Upper lobe of left lung (tissue), 6 donors: ENCODE results near the gene PRLH. TPM values are rescaled to one million over a fixed set of nuclear protein-coding genes. Genes with fewer than 3 reads are reported as not detected.

Source experiments
- ATAC-seq, 2 donors: fragments of 200-7000 bp; cut with Tn5 transposase; one replicate each; pipeline ENCODE4 v1.9.1; 2022; ENCODE audit warnings: mild to moderate bottlenecking in 2 of 2, moderate library complexity in 2 of 2; ENCODE audit not compliant: low FRiP score in 2 of 2
- DNase-seq, 2 donors: peaks; one replicate each; pipeline ENCODE4 v3.0.0-alpha.2; 2019 to 2020
- H3K27ac ChIP-seq, 4 donors: fragments of 200-600 bp; sonication (generic); one replicate each; pipeline ENCODE4 v1.5.1; 2016 to 2019
- H3K27me3 ChIP-seq, 4 donors: fragments of 200-600 bp; sonication (generic); one replicate each; pipeline ENCODE4 v1.5.1; 2017 to 2019
- H3K36me3 ChIP-seq, 4 donors: fragments of 200-600 bp; sonication (generic); one replicate each; pipeline ENCODE4 v1.5.1; 2016 to 2019
- H3K4me1 ChIP-seq, 4 donors: fragments of 200-600 bp; sonication (generic); one replicate each; pipeline ENCODE4 v1.5.1; 2018 to 2019
- H3K4me3 ChIP-seq, 4 donors: fragments of 200-600 bp; sonication (generic); one replicate each; pipeline ENCODE4 v1.5.1; 2017 to 2019; ENCODE audit warnings: mild to moderate bottlenecking in 2 of 4, moderate library complexity in 1 of 4
- H3K9me3 ChIP-seq, 4 donors: fragments of 200-600 bp; sonication (generic); one replicate each; pipeline ENCODE4 v1.5.1; 2018 to 2019
- CTCF ChIP-seq, 6 experiments: fragments of 450-650 bp in 4 of 6; fragments of 200-600 bp in 2 of 6; sonication (generic) in 2 of 6; IDR thresholded peaks; one replicate each; pipeline ENCODE4 v1.5.1; 2016 to 2019; ENCODE audit warnings: antibody characterized with exemption in 6 of 6
- EP300 ChIP-seq, 4 donors: sonication (generic); formaldehyde crosslinking; IDR thresholded peaks; one replicate each; pipeline ENCODE4 v1.5.1; 2017; ENCODE audit warnings: antibody characterized with exemption in 4 of 4, control low read depth in 2 of 4
- POLR2A ChIP-seq, 4 donors: fragments of 450-650 bp; IDR thresholded peaks; one replicate each; pipeline ENCODE4 v1.5.1; 2016 to 2017; ENCODE audit warnings: antibody characterized with exemption in 4 of 4, mild to moderate bottlenecking in 2 of 4
- POLR2AphosphoS5 ChIP-seq, 2 donors: sonication (generic); formaldehyde crosslinking; IDR thresholded peaks; one replicate each; pipeline ENCODE4 v1.5.1; 2017; ENCODE audit warnings: antibody characterized with exemption in 2 of 2
- WGBS, 2 donors: methylation state at CpG; one replicate each; pipeline ENCODE4 v1.1.5; 2017 to 2018; 5-methylcytosine and 5-hydroxymethylcytosine counted together
- total RNA-seq, 6 donors: library from RNA; depleted of rRNA in 4 of 6; stranded (reverse); fragments of >200 nt in 4 of 6; gene quantifications; one replicate each; pipeline versions ENCODE4 v1.1.0 to v1.2.1, GENCODE V29; 2016 to 2021
- donor health status: DM: no; HTN: no; CAD: no; lungs with moderate emphysema.
- donor health status: DM: no; HTN: yes; CAD: no; lungs with severe emphysema.

PRLH gene
- total RNA-seq, 6 donors from 2014 or later = not detected

DNA sequence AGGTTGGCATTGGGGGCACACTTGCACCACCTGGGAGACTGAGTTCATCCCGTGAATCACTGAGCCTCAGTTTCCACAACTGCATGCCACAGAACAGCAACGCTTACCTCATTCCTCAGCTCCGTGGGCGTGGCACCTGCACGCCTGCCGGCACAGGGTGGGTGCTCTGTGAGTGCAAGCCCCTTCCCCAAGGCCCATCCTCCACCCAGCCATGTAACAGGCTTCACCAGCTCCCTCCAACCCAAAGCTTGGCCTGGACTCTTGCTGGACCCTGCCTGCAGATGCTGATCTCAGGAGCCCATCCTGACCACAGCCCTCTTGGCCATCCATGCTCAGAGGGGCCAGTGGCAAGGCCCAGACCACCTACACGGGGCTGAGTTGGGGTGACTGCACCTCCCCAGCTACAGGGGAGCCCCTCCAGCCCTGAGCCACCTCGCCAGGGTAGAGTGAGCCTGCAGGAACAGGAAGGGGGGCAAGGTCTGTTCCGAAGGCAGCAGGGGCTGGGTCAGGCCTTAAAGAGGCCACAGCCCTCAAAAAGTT lies 1.8 kb downstream of the PRLH start:
- Histone ChIP-seq H3K27me3 (no peaks in the 10 kb centered on the region), H3K4me3 (no peak overlapping the region), H3K27ac (no peak overlapping the region), H3K9me3 (no peaks in the 10 kb centered on the region), H3K36me3 (no peaks in the 10 kb centered on the region), H3K4me1 (peaks cover 3 to 10% (median 7%) of the 10 kb centered on the region in 4 donors)
- no peak for ATAC-seq
- 73 to 86% methylated on average over 2 to 6 of the region's 9 CpGs for WGBS, 2 donors
- no peak for DNase-seq
- no peak for TF ChIP-seq EP300 (IDR thresholded peaks at IDR 0.05)
- no peak for TF ChIP-seq CTCF (IDR thresholded peaks at IDR 0.05)
- no peak for TF ChIP-seq POLR2A (IDR thresholded peaks at IDR 0.05)
- TF ChIP-seq POLR2AphosphoS5 (IDR thresholded peaks at IDR 0.05) = no peak

GRCh38 chr2:237569041-237569440 lies 2.7 kb downstream of the PRLH start:
- WGBS, 2 donors = 89% methylated on average over 5 of the region's 5 CpGs
- TF ChIP-seq CTCF (IDR thresholded peaks at IDR 0.05) = no peak
- TF ChIP-seq EP300 (IDR thresholded peaks at IDR 0.05) = no peak
- TF ChIP-seq POLR2A (IDR thresholded peaks at IDR 0.05) = no peak
- TF ChIP-seq POLR2AphosphoS5 (IDR thresholded peaks at IDR 0.05) = no peak
- Histone ChIP-seq H3K27me3 (no peaks in the 10 kb centered on the region), H3K9me3 (no peaks in the 10 kb centered on the region), H3K4me1 (peaks cover 3 to 10% (median 7%) of the 10 kb centered on the region in 4 donors), H3K36me3 (no peaks in the 10 kb centered on the region), H3K27ac (no peak overlapping the region), H3K4me3 (no peak overlapping the region)
- DNase-seq (no peak), ATAC-seq (no peak)

GRCh38 chr2:237569896-237570295 lies 3.5 kb downstream of the PRLH start:
- no peak overlapping the region for H3K4me3 ChIP-seq
- H3K9me3 ChIP-seq = no peaks in the 10 kb centered on the region
- TF ChIP-seq CTCF (IDR thresholded peaks at IDR 0.05) (no peak), POLR2AphosphoS5 (IDR thresholded peaks at IDR 0.05) (no peak), POLR2A (IDR thresholded peaks at IDR 0.05) (no peak), EP300 (IDR thresholded peaks at IDR 0.05) (no peak)
- DNase-seq (no peak), ATAC-seq (no peak)
- H3K36me3 ChIP-seq = no peaks in the 10 kb centered on the region
- peaks cover 5 to 14% (median 8%) of the 10 kb centered on the region in 4 donors for H3K4me1 ChIP-seq
- no peaks in the 10 kb centered on the region for H3K27me3 ChIP-seq
- 96 to 100% methylated on average over 3 of the region's 3 CpGs for whole genome bisulfite sequencing, 2 donors
- H3K27ac ChIP-seq = no peak overlapping the region

DNA sequence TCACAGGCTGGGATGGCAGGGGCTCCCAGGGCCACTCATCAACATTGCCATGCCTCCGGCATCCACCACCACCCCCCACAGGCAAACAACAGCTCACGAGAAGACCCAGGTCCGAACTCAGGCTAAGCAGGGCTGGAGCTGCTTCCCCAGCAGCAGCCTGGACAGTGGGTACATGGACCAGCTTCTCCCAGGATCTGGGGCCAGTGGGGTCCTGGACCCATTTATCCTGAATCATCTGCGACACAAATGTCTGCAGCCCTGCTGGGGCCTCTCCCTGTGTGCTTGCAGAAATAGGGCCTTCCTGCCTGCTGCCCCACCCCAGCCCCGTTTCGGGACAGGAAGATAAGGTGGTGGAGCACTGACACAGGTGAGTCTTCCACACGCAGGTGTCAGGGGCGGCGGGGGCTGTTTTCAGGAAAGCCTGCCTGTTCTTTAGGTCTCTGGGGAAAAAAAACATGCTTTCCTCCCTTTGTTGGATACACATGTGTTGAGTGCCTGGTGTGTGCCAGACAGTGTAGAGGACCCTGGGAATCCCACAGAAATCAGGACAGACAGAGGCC lies 4.5 kb downstream of the PRLH start:
- 89 to 91% methylated on average over 4 to 8 of the region's 9 CpGs for WGBS, 2 donors
- no peak overlapping the region for H3K27ac ChIP-seq
- peaks cover 10 to 22% (median 15%) of the 10 kb centered on the region in 4 donors for H3K4me1 ChIP-seq
- no peak for TF ChIP-seq POLR2AphosphoS5 (IDR thresholded peaks at IDR 0.05)
- TF ChIP-seq POLR2A (IDR thresholded peaks at IDR 0.05) = no peak
- TF ChIP-seq EP300 (IDR thresholded peaks at IDR 0.05) = no peak
- TF ChIP-seq CTCF (IDR thresholded peaks at IDR 0.05) = no peak
- H3K9me3 ChIP-seq = no peaks in the 10 kb centered on the region
- H3K36me3 ChIP-seq = no peaks in the 10 kb centered on the region
- no peaks in the 10 kb centered on the region for H3K27me3 ChIP-seq
- DNase-seq (no peak), ATAC-seq (no peak)
- no peak overlapping the region for H3K4me3 ChIP-seq

DNA sequence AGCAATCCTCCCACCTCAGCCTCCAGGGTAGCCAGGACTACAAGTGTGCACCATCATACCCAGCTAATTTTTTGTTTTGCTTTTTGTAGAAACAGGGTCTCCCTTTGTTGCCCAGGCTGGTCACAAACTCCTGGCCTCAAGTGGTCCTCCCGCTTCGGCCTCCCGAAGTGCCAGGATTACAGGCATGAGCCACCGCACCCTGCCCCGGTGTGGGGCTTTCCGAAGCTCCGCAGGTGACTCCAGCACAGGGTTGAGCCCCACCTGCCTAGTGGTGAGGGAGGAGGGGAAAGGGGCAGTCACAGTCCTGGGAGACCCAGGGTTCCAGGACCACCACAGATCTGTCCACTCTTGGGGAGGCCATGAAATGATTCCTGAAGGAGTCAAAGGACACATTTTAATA lies 5.2 kb downstream of the PRLH start:
- no peak overlapping the region for H3K27ac ChIP-seq
- H3K4me3 ChIP-seq = no peak overlapping the region
- H3K36me3 ChIP-seq = peaks cover 0 to under 1% (median 0%) of the 10 kb centered on the region in 4 donors
- no peaks in the 10 kb centered on the region for H3K9me3 ChIP-seq
- peaks cover 10 to 22% (median 16%) of the 10 kb centered on the region in 4 donors for H3K4me1 ChIP-seq
- no peak for ATAC-seq
- TF ChIP-seq EP300 (IDR thresholded peaks at IDR 0.05) (no peak), POLR2A (IDR thresholded peaks at IDR 0.05) (no peak), CTCF (IDR thresholded peaks at IDR 0.05) (no peak), POLR2AphosphoS5 (IDR thresholded peaks at IDR 0.05) (no peak)
- 82 to 93% methylated on average over 5 to 7 of the region's 7 CpGs for WGBS, 2 donors
- H3K27me3 ChIP-seq = no peaks in the 10 kb centered on the region
- DNase-seq = no peak
